ENCODE results near the gene GLA. TPM values are rescaled to one million over a fixed set of nuclear protein-coding genes. Genes with fewer than 3 reads are reported as not detected.
A peak's percentile ranks its signal among the peaks of the same experiment; 100 is the strongest.

The GLA gene
- polyA plus RNA-seq, 4 donors = 29.8 to 31.8 (median 31.1) TPM

- no peak for DNase-seq (ENCODE audit: low read depth in 4 of 4, low spot score in 3 of 4)
Observed at GRCh38 chrX:101398694-101399093, 9.0 kb downstream of the GLA start.

- no peak for DNase-seq (ENCODE audit: low read depth in 4 of 4, low spot score in 3 of 4)
Observed at GRCh38 chrX:101397779-101398178, 9.9 kb downstream of the GLA start.

DNA sequence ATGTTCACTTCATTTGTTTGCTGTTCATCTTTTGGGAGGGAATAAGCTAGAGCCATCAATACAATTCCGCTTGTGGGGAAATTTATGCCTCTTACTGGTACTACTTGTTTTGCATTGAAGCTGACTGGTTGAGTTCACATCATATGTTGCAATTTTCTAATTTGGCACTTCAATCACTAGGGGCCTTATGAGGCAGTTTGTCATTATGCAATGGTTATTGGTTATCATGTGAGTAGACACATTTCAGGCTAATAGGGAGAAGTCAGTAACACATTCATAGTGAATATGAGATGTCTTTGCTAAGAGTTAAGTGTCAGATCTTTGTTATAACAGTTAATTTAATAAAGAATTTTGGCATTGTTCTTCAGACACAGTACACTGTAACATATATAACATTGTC is 11.9 kb downstream of the GLA start:
- no peak for DNase-seq (ENCODE audit: low read depth in 4 of 4, low spot score in 3 of 4)

- DNase-seq (ENCODE audit: low read depth in 4 of 4, low spot score in 3 of 4) = no peak
Observed at GRCh38 chrX:101394372-101394771, 13.4 kb downstream of the GLA start.

DNA sequence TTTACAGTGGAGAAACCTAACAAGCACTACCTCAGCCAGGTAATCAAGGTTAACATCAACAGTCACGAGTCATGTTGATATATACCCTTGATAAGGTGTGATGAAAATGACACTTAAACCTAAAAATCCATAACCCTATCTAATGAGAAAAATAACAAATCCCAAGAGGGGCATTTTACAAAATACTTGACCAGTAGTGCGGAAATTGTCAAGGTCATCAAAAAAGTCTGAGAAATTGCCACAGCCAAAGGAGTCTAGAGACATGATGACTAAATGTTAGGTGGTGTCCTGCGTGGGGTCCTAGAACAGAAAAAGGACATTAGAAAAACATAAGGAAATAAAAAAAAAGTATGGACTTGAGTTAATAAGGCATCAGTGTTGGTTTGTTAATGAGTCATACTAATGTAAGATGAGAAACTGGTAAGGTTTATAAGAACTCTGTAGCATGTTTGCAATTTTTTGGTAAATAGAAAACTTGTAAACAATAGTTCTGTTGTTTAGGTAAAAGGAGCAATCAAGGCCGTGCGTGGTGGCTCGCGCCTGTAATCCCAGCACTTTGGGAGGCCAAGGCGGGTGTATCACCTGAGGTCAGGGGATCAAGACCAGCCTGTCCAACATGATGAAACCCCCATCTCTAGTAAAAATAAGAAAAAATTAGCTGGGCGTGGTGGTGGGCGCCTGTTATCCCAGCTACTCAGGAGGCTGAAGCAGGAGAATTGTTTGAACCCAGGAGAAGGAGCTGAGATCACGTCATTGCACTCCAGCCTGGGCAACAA is 14.0 kb downstream of the GLA start:
- no peak for DNase-seq (ENCODE audit: low read depth in 4 of 4, low spot score in 3 of 4)

DNA sequence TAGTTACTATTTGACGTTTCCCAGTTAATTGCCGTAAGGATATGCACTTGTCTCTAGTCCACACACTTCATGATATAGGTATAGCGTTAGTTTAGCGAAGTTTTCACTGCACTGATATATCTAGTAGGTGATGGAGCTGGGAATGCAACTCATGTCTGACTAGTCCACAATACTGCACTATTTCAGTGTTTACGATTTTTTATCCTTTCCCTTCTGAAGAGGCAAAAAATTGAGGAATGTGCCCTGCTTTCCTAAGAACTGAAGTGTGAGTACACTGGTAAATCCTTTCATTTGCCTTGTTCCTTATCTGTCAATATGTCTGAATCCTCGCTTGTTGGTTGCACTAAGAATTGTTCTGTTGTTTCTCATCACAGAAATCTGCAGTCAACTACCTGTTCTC is 15.9 kb downstream of the GLA start:
- DNase-seq (ENCODE audit: low read depth in 4 of 4, low spot score in 3 of 4) = no peak

GRCh38 chrX:101390664-101391525 is 16.8 kb downstream of the GLA start, which contains the start of gene RPL36A:
Gene RPL36A, plus strand, starts transcription at chrX:101391011. Its CDS starts 33 bp downstream, at chrX:101391044.
- DNase-seq (ENCODE audit: low read depth in 4 of 4, low spot score in 3 of 4) = peak; percentile 68 to 80 (median 74)

- no peak for DNase-seq (ENCODE audit: low read depth in 4 of 4, low spot score in 3 of 4)
Observed at GRCh38 chrX:101388604-101389003, 19.1 kb downstream of the GLA start.

DNA sequence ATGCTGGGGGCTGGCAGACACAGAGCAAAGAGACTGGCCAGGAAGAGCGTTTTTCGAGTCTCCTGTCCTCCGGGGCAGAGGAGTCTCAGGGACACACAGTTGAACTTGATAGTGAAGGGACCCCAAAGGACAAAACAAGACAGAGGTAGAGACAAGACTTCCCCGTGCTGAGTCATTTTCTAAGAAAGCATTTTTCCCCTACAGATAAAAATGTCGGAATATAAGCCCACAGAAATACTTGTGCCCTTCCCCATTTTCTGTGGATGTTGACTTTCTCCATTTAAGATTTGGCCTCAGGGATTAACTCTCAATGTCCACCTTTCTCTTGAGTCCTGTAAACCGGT is 21.2 kb downstream of the GLA start:
- no peak for DNase-seq (ENCODE audit: low read depth in 4 of 4, low spot score in 3 of 4)

- no peak for DNase-seq (ENCODE audit: low read depth in 4 of 4, low spot score in 3 of 4)
Observed at GRCh38 chrX:101385795-101386541, 21.8 kb downstream of the GLA start, which contains the start of gene BTK. Gene BTK, minus strand, starts transcription at chrX:101386191. Its CDS starts 10,907 bp downstream, at chrX:101375284.

- DNase-seq (ENCODE audit: low read depth in 4 of 4, low spot score in 3 of 4) = no peak
Observed at GRCh38 chrX:101385026-101385684, 22.6 kb downstream of the GLA start.

- no peak for DNase-seq (ENCODE audit: low read depth in 4 of 4, low spot score in 3 of 4)
Observed at GRCh38 chrX:101383679-101384205, 24.0 kb downstream of the GLA start.

- DNase-seq (ENCODE audit: low read depth in 4 of 4, low spot score in 3 of 4) = no peak
Observed at GRCh38 chrX:101377547-101377946, 30.2 kb downstream of the GLA start.

DNA sequence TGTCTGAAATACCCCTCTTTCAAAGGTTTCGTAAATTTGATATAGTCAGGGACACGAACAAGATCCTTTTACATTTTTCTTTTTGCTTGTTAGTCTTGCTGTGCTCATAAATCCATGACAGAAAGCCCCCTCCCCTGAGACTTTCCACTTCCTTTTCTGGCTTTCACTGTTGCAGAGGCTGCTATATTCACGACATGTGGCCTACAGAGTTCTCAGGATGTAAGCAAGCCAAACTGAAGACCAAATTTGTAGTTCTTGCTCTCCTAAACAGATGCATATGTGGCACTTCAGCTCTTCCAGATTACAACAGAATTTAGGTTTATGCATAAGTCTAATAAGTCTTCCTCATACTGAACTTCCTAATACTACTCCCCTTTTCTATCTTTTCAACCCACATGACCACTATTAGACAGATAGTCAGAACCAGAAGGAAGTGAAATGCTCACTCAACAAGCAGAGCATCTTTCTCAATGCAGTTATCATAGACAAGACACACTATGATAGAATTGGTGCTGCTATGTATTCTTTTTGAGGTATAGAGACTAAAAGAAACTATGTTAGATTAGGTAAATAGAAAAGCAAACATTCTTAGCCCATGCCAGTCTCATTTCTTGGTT is 36.7 kb downstream of the GLA start:
- no peak for DNase-seq (ENCODE audit: low read depth in 4 of 4, low spot score in 3 of 4)

GRCh38 chrX:101369687-101370086 is 38.0 kb downstream of the GLA start:
- DNase-seq (ENCODE audit: low read depth in 4 of 4, low spot score in 3 of 4) = no peak

- no peak for DNase-seq (ENCODE audit: low read depth in 4 of 4, low spot score in 3 of 4)
Observed at GRCh38 chrX:101368800-101369199, 38.9 kb downstream of the GLA start.

- DNase-seq (ENCODE audit: low read depth in 4 of 4, low spot score in 3 of 4) = no peak
Observed at GRCh38 chrX:101365301-101365795, 42.4 kb downstream of the GLA start.

GRCh38 chrX:101362757-101363156 is 45.0 kb downstream of the GLA start:
- DNase-seq (ENCODE audit: low read depth in 4 of 4, low spot score in 3 of 4) = no peak

DNA sequence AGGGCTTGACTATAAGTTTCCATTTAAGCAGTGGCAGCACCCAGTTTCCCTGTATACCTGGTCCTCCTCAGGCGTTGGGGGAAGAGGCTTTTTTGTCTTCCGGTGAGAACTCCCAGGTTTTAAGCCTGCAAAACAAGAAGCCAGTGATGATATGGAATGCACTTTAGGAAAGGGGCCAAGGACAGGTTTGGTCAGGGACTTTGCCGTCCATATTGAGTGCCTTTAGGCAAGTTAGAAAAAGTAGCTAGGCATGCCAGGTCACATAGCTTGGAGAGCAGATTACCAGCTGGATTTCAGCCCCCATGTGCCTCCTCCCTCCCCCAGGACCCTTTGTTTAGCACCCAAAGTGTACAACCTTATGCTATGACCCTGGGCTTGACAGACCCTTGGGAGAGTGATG is 45.6 kb downstream of the GLA start:
- no peak for DNase-seq (ENCODE audit: low read depth in 4 of 4, low spot score in 3 of 4)

DNA sequence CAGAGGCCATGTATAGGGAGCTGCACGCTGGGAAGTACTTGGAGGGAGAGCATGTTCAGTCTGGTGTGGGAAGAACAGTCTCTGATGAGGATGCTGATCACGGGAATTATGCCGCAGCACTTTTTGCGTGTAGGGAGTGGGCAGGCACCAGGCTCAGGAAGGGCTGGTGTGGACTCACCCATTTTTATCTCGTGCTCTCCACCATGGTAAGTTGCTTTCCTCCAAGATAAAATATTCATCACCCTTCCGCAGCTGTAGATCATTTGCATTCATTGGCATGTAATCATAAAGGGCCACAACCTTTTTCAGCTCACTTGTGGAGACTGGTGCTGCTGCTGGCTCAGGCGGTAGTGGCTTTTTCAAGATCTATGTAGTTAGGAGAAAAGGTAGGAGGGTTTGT is 47.3 kb downstream of the GLA start:
- DNase-seq (ENCODE audit: low read depth in 4 of 4, low spot score in 3 of 4) = no peak

All from right renal pelvis (tissue), 4 donors.